Activated CD4-positive, alpha-beta T cell treated with anti-CD3 and anti-CD28 coated beads for 1 hour (primary cell): ENCODE results near the gene IFITM5.

Experiments
- DNase-seq: peaks from one replicate; pipeline ENCODE4 v3.0.0-alpha.2; 2020

Gene IFITM5

DNA sequence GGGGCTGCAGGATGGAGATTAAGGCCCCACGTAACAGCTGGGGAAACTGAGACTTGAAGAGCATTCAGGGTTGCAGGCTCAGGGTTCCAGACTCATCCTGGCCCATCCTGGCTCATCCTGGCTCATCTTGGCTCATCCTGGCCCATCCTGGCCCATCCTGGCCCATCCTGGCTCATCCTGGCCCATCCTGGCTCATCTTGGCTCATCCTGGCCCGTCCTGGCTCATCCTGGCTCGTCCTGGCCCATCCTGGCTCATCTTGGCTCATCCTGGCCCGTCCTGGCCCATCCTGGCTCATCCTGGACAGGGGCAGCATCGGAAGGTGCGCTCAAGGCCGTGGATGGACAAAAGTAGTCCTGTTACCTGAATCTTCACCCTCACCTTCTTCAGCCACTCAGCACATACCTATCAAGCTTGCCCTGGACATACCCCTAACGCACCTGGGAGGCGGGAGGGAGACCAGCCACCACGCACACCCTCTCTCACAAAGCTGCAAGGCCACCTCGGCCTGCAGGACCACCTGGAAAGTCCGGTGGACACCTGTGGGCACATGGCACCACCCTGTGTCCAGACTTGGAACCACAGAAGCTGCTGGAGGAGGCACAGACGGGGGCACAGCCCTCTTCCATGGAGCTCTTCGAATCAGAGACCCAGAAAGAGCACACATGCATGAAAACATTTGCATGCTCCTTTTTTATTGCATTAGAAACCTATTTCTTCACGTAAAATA is 41.4 kb downstream of the IFITM5 start:
- no peak for DNase-seq

DNA sequence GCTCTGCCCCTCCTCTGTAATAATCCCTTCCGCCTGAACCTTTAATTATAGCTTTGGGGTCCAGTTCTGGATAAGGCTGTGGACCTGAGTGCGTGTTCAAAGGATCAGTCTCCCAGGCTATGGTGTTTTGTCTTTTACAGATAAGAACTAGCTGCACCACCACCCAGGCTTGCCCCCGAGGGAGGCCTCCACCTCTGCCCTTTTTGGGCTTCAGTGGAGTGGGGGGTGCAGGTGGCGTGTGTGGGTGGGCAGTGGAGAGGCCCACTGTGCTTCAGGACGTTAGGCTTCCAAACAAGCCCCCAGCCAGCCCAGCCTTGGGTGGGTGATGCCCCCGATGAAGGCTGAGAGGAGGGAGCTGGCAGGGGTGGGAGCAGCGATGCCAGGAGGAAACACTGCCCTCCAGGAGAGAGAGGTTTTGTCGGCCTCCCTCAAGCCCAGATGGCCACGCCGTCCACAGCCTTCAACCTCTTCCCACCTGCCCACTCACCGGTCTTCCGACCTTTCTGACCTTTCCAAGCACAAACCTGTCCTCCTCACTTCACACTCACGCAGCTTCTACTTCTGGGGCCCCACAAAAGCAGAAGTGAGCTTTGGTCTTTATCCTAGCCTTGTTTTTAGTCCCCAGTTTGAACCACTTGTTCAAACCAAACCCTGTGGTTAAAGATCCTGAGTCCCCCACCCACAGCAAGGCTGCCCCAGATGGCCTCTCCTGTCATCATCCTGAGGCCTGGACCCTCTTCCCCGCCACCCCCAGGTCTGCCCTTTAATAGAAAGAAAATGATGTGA is 42.2 kb downstream of the IFITM5 start:
- no peak for DNase-seq

DNA sequence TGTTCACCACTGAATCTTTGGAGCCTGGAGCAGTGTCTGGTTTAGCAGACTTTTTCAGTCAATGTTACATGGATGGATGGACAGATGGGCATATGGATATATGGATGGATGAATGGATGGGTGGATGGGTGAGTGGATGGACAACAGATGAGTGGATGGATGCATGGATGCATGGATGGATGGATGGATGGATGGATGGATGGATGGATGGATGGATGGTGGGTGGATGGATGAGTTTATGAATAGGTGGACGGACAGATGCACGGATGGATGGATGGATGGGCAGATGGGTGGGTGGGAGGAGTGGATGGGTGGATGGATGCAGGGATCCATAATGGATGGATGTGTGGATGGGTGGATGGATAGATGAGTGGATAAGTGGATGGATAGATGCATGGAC is 43.5 kb downstream of the IFITM5 start:
- DNase-seq: no peak

DNA sequence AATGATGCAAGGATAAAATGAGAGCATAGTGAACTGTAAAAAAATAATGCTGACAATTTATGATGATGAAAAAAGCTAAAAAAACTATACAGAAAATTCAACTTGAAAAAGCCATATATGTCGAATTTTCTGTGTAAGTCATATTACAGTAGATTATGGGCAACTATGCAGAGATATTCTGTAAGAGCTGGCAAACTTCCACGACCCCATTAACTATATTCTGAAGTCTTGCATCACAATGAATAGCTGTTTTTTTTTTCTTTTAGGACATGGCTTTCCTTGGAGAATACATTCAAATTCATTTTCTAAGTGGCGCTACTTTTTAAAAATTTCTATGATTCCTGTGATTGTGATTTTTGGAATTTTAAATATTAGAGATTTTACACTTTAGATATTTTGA is 44.1 kb downstream of the IFITM5 start:
- DNase-seq: no peak

DNA sequence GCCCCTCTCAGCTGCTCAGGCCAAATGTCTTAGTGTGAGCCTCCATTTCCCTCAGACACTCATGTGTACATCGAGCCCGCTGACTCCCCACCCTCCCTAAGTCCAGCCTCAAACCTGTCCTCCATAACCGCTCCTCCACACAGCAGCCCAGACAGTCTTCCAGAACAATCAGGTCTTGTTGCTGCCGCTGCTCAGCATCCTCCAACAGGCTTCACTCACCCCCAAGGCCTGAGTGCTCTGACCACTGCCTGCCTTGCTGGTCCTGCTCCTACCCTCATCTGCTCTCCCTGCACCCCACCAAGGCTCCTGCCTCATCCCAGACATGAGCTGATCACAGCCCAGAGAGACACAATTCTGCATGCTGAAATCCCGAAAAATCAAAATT is 45.4 kb downstream of the IFITM5 start:
- no peak for DNase-seq

DNA sequence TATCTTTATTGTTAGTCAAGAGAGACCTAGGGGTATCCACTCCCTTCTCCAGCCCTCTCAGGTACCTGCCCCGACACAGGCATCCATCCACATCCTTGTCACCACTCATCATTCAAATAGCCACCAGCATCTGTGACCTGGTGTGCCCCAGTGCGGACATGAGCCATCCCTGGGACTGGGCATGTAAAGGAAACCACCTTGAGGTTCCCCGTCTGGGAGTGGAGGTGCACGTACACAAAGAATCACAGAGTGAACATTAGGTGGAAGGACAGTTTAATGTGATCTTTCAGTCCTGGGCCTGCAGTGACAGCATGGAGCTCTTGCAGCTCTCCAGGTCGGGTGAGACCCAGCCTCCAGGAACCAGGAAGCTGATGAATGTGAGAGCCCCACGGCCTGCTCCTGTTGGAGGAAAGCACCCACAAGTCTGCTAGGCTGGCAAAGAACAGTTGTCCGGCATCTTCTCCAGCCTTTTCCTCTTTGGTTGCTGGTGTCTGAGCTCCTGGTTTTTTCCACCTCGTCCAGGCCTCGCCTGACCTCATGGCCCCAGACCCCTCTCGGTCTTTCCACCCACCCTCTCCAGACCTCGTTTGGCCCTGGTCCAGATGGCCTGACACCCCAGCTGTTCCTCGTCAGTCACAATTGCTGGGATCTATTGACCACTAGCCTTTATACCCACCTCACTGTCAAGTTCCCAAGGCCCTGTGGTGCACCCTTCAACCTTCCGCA is 46.0 kb downstream of the IFITM5 start:
- DNase-seq: no peak

DNA sequence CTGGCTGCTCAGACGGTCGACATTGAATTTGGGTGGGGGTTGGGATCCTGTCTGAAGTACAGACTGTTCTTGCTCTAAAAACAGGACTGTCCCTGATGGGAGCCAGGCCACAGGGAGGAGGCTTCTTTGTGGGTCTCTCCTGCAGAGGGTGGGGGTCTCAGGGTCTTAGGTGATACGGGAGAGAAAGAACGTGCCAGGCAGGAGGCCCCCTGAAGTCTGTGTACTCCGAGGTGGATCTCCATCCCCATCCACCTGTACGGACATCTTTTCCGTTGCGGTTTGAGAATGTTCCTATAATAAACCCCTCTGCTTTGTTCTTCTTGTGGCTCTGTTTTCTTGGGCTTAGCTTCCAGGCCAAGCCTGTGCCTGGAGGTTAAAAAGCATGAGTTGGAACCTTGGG is 46.7 kb downstream of the IFITM5 start:
- no peak for DNase-seq

DNA sequence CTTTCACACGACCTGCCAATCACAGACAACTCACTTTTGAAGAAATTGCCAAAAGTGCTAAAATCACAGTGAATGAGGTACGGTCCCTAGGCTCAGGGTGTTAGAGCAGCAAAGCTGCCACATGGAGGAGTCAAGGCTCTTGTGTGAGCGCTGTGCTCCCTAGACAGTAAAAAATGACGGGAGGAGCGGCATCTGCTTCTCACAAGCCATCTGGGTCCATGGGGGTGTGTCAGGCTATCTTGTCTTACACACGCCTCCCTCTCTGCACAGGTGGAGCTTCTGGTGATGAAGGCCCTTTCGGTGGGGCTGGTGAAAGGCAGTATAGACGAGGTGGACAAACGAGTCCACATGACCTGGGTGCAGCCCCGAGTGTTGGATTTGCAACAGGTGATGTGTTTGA is 47.8 kb downstream of the IFITM5 start:
- no peak for DNase-seq

DNA sequence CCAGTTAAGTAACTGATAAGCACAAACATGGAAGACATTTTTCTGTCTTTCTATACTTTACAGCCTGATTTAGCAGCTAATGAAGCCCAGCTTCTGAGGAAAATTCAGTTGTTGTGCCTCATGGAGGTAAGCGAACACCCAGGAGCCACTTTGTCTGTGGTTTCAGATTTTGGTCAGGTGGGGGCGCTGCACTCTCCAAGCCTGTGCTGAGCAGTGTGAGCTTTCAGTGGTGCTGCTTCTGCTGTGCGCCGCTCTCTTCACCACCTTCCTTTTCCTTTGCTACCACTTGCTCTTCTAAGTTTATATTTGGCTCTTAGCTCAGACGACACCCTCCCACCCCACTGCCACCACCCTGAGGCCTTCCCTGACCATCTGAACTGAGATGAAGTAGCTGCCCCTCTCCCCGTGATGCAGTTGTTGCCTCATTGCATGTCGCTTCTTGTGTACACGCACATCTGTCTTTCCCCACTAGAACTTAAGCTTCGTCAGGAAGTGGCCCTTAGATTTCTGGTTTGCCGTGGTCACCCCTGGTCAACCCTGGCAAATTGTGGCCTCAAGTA is 48.5 kb downstream of the IFITM5 start:
- peak; percentile 74 for DNase-seq

DNA sequence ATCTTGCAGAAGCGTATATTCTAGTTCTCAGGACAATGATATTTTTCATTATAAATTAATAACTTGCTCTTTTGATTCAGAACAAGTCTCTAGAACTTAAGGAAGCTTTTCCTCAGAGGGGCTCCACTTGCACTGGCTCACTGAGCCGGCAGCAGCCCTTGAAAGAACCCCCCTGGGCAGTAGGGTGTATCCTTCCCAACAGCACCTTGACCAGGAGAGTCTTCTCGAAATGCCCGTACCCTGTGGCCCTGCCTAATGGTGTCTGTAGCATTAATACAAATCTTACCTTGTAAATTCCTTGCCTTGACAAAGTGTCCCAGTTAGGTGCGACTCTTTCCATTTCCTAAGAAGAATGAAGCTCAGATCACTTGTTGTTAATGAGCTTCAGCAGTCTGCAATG is 49.1 kb downstream of the IFITM5 start:
- DNase-seq: no peak

DNA sequence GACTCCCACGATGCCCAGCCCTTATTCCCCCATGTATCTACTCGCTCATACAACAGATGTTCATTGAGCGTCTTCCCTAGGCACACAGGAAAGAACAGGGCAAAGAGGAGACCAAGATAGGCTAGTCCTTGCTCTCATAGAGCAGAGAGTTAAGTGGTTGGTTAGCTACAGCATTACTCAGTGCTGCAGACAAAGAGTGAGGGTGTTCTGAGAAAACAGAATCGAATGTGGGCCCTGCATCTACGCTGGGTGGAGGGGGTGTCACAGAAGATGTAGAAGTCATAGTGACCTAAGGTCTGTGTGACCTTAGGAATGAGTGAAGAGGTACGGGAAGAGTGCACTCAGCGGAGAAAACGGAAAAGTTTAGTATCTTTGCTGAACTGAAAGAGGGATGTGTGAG is 50.3 kb downstream of the IFITM5 start:
- no peak for DNase-seq
